GM12864 (cell line): ENCODE measurements around the gene CEBPE.

Experiments used
- DNase-seq: peaks from one replicate; pipeline ENCODE4 v3.0.0-alpha.2; 2011; ENCODE audit warnings: low read depth
- H3K4me3 ChIP-seq: 2 replicates; pipeline ENCODE4 v1.5.1; 2011; ENCODE audit warnings: mild to moderate bottlenecking, low read depth, low read length, control low read depth
- CTCF ChIP-seq: IDR thresholded peaks from 2 replicates; pipeline ENCODE4 v1.5.1; 2011; ENCODE audit warnings: low read depth, mild to moderate bottlenecking, moderate library complexity, low read length, control low read depth, inconsistent platforms; ENCODE audit errors: missing control alignments

Gene CEBPE

GRCh38 chr14:23153851-23154796 lies 35.1 kb upstream of the CEBPE start:
- no peak for DNase-seq
- H3K4me3 ChIP-seq: no peak overlapping the region
- TF ChIP-seq CTCF: no peak

GRCh38 chr14:23151342-23151741 lies 32.3 kb upstream of the CEBPE start:
- DNase-seq: no peak
- TF ChIP-seq CTCF: no peak
- no peak overlapping the region for H3K4me3 ChIP-seq

GRCh38 chr14:23149745-23150144 lies 30.7 kb upstream of the CEBPE start:
- no peak overlapping the region for H3K4me3 ChIP-seq
- DNase-seq: no peak
- TF ChIP-seq CTCF: no peak

- no peak for DNase-seq
- H3K4me3 ChIP-seq: no peak overlapping the region
- TF ChIP-seq CTCF: no peak
Measured at GRCh38 chr14:23148591-23149249, 29.7 kb upstream of the CEBPE start.

- H3K4me3 ChIP-seq: no peak overlapping the region
- DNase-seq: no peak
- TF ChIP-seq CTCF: no peak
Measured at GRCh38 chr14:23147676-23148075, 28.6 kb upstream of the CEBPE start.

- DNase-seq: no peak
- H3K4me3 ChIP-seq: no peak overlapping the region
- no peak for TF ChIP-seq CTCF
Measured at GRCh38 chr14:23146980-23147379, 27.9 kb upstream of the CEBPE start.
